ENCODE measurements around the gene MXD4. TPM values are rescaled to one million over a fixed set of nuclear protein-coding genes. Genes with fewer than 3 reads are reported as not detected.
A peak's percentile ranks its signal among the peaks of the same experiment; 100 is the strongest.

MXD4 gene
- total and polyA plus RNA-seq, 4 donors, result 36.9 to 75.4 (median 60.4) TPM

DNA sequence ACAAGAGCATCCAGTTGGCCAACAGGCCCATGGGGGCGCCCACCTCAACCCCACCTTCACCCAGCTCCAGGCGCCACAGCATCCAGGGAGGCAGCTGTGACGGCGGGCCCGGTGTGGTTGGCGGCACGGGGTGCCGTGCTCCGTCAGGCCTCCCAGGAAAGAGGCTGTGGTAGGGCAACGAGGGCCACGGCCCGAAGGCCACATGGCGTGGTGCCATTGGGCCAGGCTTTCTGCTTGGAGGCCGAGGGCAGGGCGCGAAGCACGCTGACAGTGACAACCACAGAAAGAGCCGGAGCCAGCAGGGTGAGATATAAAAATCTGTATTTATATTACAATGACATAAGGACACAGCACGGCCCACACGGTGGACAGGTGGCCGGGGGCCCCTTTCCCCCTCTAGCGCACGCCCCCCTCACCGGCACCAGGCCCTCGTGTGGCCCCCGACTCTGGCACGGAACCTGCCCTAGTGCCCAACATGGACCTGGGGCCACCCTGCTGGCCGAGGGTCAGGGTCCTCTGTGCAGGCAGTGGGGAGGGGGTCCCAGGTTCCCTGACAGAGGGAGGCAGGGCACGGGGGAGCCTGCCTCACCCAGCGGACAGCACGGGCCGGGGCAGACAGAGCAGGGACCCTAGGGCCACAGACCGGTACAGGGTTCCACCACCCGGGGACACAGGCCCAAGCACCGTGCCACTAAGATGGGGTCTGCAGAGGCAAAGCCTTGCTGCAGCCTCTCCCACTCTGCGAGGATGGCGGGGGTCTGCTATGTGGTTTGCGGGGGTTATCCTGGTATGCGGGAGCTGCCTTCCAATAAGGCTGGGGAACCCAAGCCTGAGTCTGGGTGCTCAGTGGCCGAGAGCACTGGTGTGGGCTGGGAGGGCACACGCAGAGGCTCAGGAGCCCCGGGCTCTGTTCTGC lies 14.5 kb downstream of the MXD4 start:
- intact Hi-C loops (cut with DNase I), result loop anchor here in 1 of 2 donors (10.0 kb wide), 1 partner anchor 287 kb away; the partner anchor contains the start of gene FAM193A
- 87 to 90% methylated on average over 40 to 42 of the region's 42 CpGs for WGBS, 2 donors
- Histone ChIP-seq H3K4me1 (ENCODE audit: control insufficient read depth in 1 of 2, insufficient read depth in 2 of 2, low read length in 2 of 2) (no peaks in the 10 kb centered on the region), H3K36me3 (ENCODE audit: control insufficient read depth in 1 of 2, insufficient read depth in 2 of 2, low read length in 1 of 2) (peaks cover 0 to 11% of the 10 kb centered on the region in 2 donors), H3K27me3 (ENCODE audit: control insufficient read depth in 1 of 2, insufficient read depth in 2 of 2, low read length in 1 of 2) (no peaks in the 10 kb centered on the region), H3K27ac (ENCODE audit: low read depth in 1 of 2, low read length in 2 of 2) (no peak overlapping the region), H3K4me3 (ENCODE audit: low read length in 2 of 2) (no peak overlapping the region), H3K9me3 (ENCODE audit: control insufficient read depth, low read length) (no peaks in the 10 kb centered on the region)
- DNase-seq, result peak; percentile 43 to 70
- ATAC-seq (ENCODE audit: low FRiP score), result no peak

DNA sequence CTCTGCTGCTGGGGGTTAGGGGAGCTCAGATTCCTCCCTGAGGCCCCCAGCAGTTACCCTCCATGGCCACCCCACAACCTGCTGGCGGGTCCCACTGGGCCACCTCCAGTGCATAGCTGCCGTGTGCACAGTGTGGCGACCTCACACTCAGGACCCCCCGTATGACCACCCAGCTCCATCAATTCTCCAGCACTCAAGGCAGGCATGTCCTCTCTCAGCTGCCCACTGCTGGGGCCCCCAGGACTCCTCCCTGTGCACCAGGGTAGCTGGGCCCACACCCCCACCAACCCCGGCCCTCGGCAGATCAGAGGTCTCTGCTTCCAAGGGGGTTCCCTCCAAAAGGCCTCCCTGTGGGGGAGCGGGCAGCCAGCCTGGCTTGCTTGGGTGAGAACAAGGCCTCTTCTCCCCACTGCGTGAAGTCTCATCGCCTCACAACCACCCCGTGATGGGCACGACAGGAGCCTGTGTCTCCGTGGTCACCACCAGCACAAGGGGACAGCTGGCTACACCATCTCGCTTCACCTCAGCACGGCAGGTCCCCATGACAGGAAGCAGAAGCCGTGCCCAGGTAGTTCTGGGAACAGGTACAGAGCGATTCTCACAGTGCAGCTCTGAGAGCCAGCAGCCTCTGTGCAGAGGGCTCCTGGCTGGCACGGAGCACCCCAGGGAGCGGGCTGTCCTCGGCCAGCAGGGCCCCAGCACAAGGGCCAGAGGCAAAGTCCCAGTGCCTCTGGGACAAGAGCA lies 15.4 kb downstream of the MXD4 start:
- ATAC-seq (ENCODE audit: low FRiP score) (no peak), DNase-seq (no peak)
- Histone ChIP-seq H3K27ac (ENCODE audit: low read depth in 1 of 2, low read length in 2 of 2) (no peak overlapping the region), H3K4me3 (ENCODE audit: low read length in 2 of 2) (no peak overlapping the region), H3K27me3 (ENCODE audit: control insufficient read depth in 1 of 2, insufficient read depth in 2 of 2, low read length in 1 of 2) (no peaks in the 10 kb centered on the region), H3K36me3 (ENCODE audit: control insufficient read depth in 1 of 2, insufficient read depth in 2 of 2, low read length in 1 of 2) (peaks cover 0 to 11% of the 10 kb centered on the region in 2 donors), H3K9me3 (ENCODE audit: control insufficient read depth, low read length) (no peaks in the 10 kb centered on the region), H3K4me1 (ENCODE audit: control insufficient read depth in 1 of 2, insufficient read depth in 2 of 2, low read length in 2 of 2) (no peaks in the 10 kb centered on the region)
- 79 to 86% methylated on average over 19 of the region's 19 CpGs for WGBS, 2 donors
- intact Hi-C loops (cut with DNase I), result loop anchor here in 1 of 2 donors (10.0 kb wide), 1 partner anchor 288 kb away; the partner anchor contains the start of gene FAM193A

DNA sequence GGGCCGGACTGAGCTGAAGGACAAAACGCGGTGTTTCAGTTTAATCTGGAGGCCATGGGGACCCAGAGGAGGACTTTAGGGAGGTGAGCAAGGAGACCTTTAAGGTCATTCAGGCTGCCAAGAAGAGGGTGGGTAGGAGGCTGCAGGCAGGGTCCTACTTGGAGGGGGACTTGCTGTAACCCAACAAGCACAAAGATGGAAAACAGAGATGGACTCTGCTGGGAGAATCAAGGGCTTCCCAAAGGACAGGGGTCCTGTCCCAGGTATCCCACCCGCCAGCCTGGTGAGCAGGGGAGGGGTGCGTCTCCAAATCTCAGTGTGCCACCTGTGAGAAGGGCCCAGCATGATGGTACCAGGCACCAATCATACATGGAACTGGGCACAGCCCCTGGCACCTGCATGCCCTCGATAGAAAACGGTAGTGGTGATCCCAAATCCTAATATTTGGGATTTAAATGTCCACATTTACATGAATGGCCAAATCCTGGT lies 16.1 kb downstream of the MXD4 start:
- intact Hi-C loops (cut with DNase I), result loop anchor here in 1 of 2 donors (10.0 kb wide), 1 partner anchor 289 kb away; the partner anchor contains the start of gene FAM193A
- Histone ChIP-seq H3K9me3 (ENCODE audit: control insufficient read depth, low read length) (no peaks in the 10 kb centered on the region), H3K4me3 (ENCODE audit: low read length in 2 of 2) (no peak overlapping the region), H3K4me1 (ENCODE audit: control insufficient read depth in 1 of 2, insufficient read depth in 2 of 2, low read length in 2 of 2) (no peaks in the 10 kb centered on the region), H3K27ac (ENCODE audit: low read depth in 1 of 2, low read length in 2 of 2) (no peak overlapping the region), H3K36me3 (ENCODE audit: control insufficient read depth in 1 of 2, insufficient read depth in 2 of 2, low read length in 1 of 2) (peaks cover 0 to 7% of the 10 kb centered on the region in 2 donors), H3K27me3 (ENCODE audit: control insufficient read depth in 1 of 2, insufficient read depth in 2 of 2, low read length in 1 of 2) (no peaks in the 10 kb centered on the region)
- DNase-seq (no peak), ATAC-seq (ENCODE audit: low FRiP score) (no peak)
- WGBS, 2 donors, result 77 to 78% methylated on average over 7 of the region's 7 CpGs

DNA sequence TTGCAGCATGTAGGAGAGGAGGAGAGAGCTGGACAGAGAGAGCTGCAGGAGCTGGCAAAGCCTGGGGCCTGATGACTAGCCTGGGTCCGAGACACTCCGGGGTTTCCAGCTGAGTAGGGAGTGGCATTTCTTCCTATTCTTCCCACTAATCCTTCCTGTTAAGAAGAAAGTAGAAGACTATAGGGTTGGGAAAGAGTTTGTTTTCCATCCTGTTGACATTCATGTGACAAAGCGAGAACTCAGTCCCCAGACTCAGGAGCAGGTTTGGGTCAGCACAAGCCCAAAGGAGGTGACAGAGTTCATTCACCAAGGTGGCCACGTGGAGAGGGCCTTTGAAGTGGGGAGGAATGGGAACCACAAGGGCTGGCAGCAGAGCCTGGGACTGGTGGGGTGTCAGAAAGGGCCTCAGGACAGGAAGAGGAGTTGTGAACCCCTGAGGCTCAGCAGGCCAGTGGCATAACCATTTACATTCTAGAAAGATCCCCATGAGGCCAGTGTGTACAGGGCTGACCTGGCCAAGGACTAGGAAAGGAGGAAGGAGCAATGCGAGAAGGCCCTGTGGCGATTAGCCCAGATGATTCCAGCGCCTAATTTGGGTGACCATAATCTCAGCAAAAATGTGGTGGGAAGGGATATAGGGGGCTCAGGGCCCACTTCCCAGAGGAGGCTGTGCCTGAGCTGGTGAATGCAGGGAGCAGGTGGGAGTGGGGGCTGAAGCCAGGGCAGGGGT lies 16.7 kb downstream of the MXD4 start:
- Histone ChIP-seq H3K9me3 (ENCODE audit: control insufficient read depth, low read length) (no peaks in the 10 kb centered on the region), H3K36me3 (ENCODE audit: control insufficient read depth in 1 of 2, insufficient read depth in 2 of 2, low read length in 1 of 2) (peaks cover 0 to 5% of the 10 kb centered on the region in 2 donors), H3K4me1 (ENCODE audit: control insufficient read depth in 1 of 2, insufficient read depth in 2 of 2, low read length in 2 of 2) (no peaks in the 10 kb centered on the region), H3K27me3 (ENCODE audit: control insufficient read depth in 1 of 2, insufficient read depth in 2 of 2, low read length in 1 of 2) (no peaks in the 10 kb centered on the region), H3K4me3 (ENCODE audit: low read length in 2 of 2) (no peak overlapping the region), H3K27ac (ENCODE audit: low read depth in 1 of 2, low read length in 2 of 2) (no peak overlapping the region)
- WGBS, 2 donors, result 68% methylated on average over 7 of the region's 7 CpGs
- no peak for ATAC-seq (ENCODE audit: low FRiP score)
- DNase-seq, result no peak
- intact Hi-C loops (cut with DNase I), result loop anchor here in 1 of 2 donors (10.0 kb wide), 1 partner anchor 290 kb away; the partner anchor contains the start of gene FAM193A

DNA sequence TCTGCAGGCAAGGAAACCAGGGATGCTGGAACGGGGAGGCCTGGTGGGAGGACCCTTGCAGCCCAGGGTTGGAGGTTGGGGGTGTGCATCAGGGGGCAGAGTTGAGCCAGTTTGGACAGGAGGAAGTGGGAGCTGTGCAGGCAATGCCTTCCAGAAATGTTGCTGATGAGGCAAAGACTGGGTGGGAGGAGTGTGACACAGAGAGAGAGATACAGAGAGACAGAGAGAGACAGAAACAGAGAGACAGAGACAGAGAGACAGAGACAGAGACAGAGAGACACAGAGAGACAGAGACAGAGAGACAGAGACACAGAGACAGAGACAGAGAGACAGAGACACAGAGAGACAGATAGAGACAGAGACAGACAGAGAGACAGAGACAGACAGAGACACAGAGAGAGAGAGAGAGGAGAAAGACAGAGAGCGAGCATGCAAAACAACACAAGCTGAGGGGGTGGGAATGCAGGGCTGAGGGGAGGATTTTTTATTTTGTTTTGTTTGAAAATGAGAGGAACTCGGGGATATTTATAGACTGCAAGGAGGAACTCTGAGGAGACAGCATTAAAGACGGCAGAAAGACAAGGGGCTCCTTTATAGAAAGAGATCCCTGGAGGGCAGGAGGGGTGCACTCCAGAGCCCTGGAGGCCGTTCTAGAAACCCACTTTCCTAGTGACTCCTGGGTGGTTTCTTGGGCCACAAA lies 18.1 kb downstream of the MXD4 start:
- no peak for ATAC-seq (ENCODE audit: low FRiP score)
- H3K4me3 ChIP-seq (ENCODE audit: low read length in 2 of 2), result no peak overlapping the region
- peak; percentile 79 to 81 for DNase-seq
- H3K27me3 ChIP-seq (ENCODE audit: control insufficient read depth in 1 of 2, insufficient read depth in 2 of 2, low read length in 1 of 2), result no peaks in the 10 kb centered on the region
- no peaks in the 10 kb centered on the region for H3K4me1 ChIP-seq (ENCODE audit: control insufficient read depth in 1 of 2, insufficient read depth in 2 of 2, low read length in 2 of 2)
- WGBS, 2 donors, result 10% methylated on average over 5 of the region's 5 CpGs
- H3K36me3 ChIP-seq (ENCODE audit: control insufficient read depth in 1 of 2, insufficient read depth in 2 of 2, low read length in 1 of 2), result no peaks in the 10 kb centered on the region
- intact Hi-C loops (cut with DNase I), result loop anchor here (5.0 to 10.0 kb wide), 2 partner anchors 168 to 291 kb away; partner anchors contain the start of gene FAM193A (in 1 of the 2)
- peak overlapping the region in 1 of 2 donors; percentile 45 for H3K27ac ChIP-seq (ENCODE audit: low read depth in 1 of 2, low read length in 2 of 2)
- no peaks in the 10 kb centered on the region for H3K9me3 ChIP-seq (ENCODE audit: control insufficient read depth, low read length)

DNA sequence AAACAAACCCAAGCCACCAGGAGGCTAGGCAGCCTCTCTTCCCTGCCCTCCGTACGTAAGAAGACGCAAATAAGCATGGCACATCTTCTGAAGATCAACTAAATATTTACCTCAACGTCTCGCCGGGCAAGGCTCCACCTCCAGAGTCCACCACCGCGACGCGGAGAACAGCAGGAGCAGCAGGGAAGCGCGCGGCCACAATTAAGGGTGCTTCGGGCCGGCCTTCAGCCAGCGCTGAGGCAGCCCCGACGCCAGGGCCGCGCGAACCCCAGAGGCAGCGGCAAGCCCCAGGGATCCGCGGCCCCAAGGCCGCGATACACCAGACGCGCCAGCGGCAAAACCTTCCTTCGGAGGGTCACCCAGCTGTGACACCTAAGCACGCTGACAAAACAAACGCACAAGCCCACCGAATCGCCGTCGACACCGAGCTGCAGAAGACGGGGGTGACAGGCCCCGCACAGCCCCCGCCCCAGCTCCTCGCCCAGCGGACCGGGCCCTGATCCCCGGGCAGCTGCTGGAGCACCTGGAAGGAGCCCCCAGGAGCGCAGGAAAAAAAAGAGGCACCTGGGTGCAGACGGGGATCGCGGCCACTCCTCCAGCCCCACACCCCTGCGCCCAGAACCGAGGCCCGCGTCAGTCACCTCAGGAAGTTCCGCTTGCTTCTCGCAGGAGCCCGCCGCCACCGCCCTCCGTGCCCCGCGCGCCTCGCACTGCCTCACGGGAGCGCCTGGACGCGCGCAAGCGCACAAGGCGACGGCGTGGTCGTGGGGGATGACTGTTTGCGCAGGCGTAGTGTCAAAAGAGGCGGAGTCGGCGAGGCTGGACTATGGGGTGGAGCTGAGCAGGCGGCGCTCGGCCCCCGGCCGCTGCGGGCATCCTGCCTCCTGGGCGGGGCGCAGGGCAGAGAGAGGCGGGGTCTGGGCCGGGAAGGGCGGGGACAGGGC lies 20.2 kb downstream of the MXD4 start, which contains the start of the genes HAUS3 and POLN:
TSS of gene HAUS3 (minus strand) at position 712 of the 944 bp plus-strand sequence. CDS start 1,175 bp downstream, outside the sequence.
TSS of gene POLN (minus strand) at position 712 of the 944 bp plus-strand sequence. CDS start 12,890 bp downstream, outside the sequence.
- Histone ChIP-seq H3K9me3 (ENCODE audit: control insufficient read depth, low read length) (no peaks in the 10 kb centered on the region), H3K36me3 (ENCODE audit: control insufficient read depth in 1 of 2, insufficient read depth in 2 of 2, low read length in 1 of 2) (no peaks in the 10 kb centered on the region), H3K27me3 (ENCODE audit: control insufficient read depth in 1 of 2, insufficient read depth in 2 of 2, low read length in 1 of 2) (no peaks in the 10 kb centered on the region), H3K4me1 (ENCODE audit: control insufficient read depth in 1 of 2, insufficient read depth in 2 of 2, low read length in 2 of 2) (peaks cover 0 to 3% of the 10 kb centered on the region in 2 donors), H3K27ac (ENCODE audit: low read depth in 1 of 2, low read length in 2 of 2) (peak within 1 kb of the TSS in 1 of 2 donors; percentile 22), H3K4me3 (ENCODE audit: low read length in 2 of 2) (peak within 1 kb of the TSS; percentile 58 to 66)
- intact Hi-C loops (cut with DNase I), result loop anchor here (1.0 to 10.0 kb wide), 3 partner anchors 21 to 293 kb away; partner anchors contain the start of genes FAM193A (in 1 of the 2) and MXD4 (in 1 of the 2)
- DNase-seq (peak; percentile 99 to 100), ATAC-seq (ENCODE audit: low FRiP score) (peak; percentile 99)
- WGBS, 2 donors, result 0% methylated on average over 85 to 88 of the region's 88 CpGs

DNA sequence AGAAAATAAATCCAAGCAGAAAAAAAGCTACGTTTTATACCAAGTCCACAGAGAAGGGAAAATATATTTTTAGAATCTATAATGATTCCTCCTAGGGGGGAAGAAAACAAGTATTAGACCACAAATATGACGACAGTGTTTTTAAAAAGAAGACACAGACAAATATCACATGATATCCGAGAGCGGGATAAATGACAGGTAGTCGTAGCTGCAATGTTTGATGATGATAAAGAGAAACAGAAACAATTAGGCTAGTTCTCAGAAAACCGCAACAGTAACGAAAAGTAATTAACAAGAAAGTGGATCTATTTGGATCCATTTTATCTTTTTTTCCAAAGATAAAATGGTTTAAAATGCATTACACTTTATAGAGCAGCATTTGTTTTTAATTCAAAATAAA lies 20.9 kb downstream of the MXD4 start:
- Histone ChIP-seq H3K27ac (ENCODE audit: low read depth in 1 of 2, low read length in 2 of 2) (no peak overlapping the region), H3K4me3 (ENCODE audit: low read length in 2 of 2) (peak overlapping the region; percentile 58 to 66), H3K9me3 (ENCODE audit: control insufficient read depth, low read length) (no peaks in the 10 kb centered on the region), H3K36me3 (ENCODE audit: control insufficient read depth in 1 of 2, insufficient read depth in 2 of 2, low read length in 1 of 2) (no peaks in the 10 kb centered on the region), H3K4me1 (ENCODE audit: control insufficient read depth in 1 of 2, insufficient read depth in 2 of 2, low read length in 2 of 2) (peaks cover 0 to 3% of the 10 kb centered on the region in 2 donors), H3K27me3 (ENCODE audit: control insufficient read depth in 1 of 2, insufficient read depth in 2 of 2, low read length in 1 of 2) (no peaks in the 10 kb centered on the region)
- WGBS, 2 donors, result 8 to 13% methylated on average over 7 of the region's 7 CpGs
- DNase-seq, result no peak
- intact Hi-C loops (cut with DNase I), result loop anchor here (5.0 to 10.0 kb wide), 2 partner anchors 171 to 294 kb away; partner anchors contain the start of gene FAM193A (in 1 of the 2)
- ATAC-seq (ENCODE audit: low FRiP score), result no peak

Data from aorta (tissue), 5 donors.